NCI-H510A (cell line): Measurements from ENCODE around the gene ALDH1A2.
A peak's percentile ranks its signal among the peaks of the same experiment; 100 is the strongest.
"Not testable (repeated sequence)": the region's sequence is repeated elsewhere in the genome, so short reads cannot be mapped to it uniquely, and the experiment has no call there.

Experiments used
- DNase-seq: peaks from one replicate; lab custom pipeline; 2025; lab: John Stamatoyannopoulos, UW

ALDH1A2 gene

GRCh38 chr15:58040150-58040549 lies 25.4 kb downstream of the ALDH1A2 start:
- peak; percentile 56 for DNase-seq

- DNase-seq, result no peak
Observed at GRCh38 chr15:58039079-58040035, 26.2 kb downstream of the ALDH1A2 start.

DNA sequence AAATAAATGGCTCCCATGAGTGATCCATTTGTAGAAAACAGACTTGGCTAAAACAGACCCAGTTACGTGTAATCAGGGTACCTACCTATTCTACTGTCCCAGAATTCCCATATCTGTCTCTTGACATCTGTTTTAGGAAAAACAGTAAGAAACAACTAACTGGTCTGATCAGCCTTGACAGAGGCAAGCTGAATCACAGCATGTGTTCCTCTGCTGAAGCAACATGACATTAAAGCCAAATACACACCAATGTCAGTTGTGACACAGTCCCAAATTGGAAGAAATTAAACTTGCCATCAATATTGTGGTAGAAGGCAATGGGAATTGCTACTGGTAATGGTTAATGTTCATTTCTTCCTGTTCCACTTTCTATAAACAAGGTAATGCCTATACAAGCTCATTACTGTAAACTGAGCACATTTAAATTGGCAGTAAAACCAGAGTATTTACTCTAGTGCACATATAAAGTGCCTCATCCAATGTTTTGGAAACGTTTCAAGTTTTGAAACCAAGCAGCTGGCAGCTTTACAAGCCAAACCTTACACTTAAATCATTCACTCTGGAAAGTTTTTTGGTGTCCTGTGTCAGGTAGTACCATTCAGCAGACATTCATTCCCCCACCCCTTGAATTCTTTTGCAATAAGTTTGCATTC lies 27.0 kb downstream of the ALDH1A2 start:
- peak; percentile 37 for DNase-seq

- DNase-seq, result no peak
Observed at GRCh38 chr15:58037723-58038301, 27.7 kb downstream of the ALDH1A2 start.

DNA sequence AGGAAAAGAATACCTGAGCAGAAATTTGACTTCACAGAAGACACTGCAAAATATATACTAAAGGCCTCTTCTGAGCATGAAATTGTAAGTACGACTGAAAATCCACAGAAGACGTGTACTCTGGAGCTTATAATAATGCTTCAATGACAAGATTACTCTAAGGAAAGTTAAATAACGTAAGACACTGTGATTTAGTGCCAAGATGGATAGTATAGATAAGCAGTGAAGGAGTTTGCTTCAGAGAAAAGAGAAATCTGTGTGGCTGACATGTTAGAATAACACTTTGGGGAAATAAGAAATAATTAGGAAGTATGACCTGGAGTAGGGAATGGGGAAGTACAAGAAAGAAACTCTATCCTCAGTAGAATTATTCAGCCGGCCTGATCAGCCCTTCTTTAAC lies 28.9 kb downstream of the ALDH1A2 start:
- no peak for DNase-seq

DNA sequence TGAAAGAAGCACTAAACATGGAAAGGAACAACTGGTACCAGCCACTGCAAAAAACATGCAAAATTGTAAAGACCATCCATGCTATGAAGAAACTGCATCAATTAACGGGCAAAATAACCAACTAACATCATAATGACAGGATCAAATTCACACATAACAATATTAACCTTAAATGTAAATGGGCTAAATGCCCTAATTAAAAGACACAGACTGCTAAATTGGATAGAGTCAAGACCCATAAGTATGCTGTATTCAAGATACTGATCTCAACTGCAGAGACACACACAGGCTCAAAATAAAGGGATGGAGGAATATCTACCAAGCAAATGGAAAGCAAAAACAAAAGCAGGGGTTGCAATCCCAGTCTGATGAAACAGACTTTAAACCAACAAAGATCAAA lies 37.1 kb downstream of the ALDH1A2 start:
- DNase-seq, result not testable (repeated sequence)

DNA sequence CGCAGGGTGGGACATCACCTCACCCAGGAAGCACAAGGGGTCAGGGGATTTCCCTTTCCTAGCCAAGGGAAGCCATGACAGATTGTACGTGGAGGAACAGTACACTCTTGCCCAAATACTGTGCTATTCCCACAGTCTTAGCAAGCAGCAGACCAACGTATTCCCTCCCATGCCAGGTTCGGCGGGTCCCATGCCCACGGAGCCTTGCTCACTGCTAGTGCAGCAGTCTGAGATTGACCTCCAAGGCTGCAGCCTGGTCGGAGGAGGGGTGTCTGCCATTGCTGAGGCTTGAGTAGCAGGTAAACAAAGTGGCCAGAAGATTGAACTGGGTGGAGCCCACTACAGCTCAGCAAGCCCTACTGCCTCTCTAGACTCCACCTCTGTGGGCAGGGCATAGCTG lies 39.0 kb downstream of the ALDH1A2 start:
- no peak for DNase-seq

DNA sequence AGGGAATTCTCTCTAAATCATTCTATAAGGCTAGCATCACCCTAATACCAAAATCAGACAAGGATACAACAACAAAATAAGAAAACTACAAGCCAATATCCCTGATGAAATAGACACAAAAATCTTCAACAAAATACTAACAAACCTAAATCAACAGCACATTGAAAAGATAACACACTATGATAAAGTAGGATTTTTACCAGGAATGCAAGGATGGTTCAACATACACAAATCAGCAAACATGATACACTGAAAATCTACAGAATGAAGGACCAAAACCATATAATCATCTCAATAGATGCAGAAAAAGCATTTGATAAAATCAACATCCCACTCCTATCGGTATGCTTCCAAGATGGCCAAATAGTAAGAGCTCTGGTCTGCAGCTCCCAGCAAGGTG lies 39.5 kb downstream of the ALDH1A2 start:
- DNase-seq, result no peak

DNA sequence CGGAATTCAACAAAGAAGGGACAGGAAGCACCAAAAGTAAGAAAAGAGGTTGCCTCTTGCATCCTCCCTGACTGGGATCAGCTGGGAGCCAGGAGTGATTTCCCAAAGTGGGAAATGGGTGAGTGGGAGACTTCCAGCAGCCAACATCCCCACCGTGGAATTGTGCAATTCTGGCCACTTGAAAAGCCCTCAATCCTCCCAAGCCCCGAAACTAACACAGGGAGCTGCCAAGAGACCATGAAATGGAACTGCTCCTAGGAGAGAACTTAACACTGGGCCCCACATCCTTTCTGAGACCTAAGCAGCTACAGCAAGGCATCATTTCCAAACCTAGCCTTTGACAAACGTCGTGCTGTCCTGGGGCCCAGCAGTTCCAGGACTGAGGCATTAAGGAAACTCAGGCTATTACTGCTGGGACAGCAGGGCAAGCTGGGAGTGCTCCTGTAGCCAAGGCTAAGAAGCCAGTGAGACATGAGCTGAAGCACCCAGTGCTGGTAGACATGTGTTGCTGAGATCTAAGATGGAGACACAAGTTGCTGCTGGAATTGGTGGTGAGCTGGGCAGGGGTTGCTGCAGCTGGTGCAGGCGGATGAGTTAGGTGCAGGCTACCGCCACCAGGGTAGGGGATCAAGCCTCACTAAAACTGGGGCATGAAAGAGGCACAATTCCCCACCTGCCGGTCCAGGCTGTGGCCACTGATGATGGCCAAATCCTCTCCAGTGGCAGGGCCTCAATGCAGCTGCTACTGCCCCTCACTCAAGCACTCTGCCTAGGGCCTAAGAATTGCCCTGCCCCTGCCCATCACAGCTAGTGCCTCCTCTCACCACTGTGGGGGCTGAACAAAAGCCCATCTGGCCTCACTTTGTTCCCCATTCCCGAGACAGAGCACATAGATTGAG lies 43.9 kb downstream of the ALDH1A2 start:
- no peak for DNase-seq

DNA sequence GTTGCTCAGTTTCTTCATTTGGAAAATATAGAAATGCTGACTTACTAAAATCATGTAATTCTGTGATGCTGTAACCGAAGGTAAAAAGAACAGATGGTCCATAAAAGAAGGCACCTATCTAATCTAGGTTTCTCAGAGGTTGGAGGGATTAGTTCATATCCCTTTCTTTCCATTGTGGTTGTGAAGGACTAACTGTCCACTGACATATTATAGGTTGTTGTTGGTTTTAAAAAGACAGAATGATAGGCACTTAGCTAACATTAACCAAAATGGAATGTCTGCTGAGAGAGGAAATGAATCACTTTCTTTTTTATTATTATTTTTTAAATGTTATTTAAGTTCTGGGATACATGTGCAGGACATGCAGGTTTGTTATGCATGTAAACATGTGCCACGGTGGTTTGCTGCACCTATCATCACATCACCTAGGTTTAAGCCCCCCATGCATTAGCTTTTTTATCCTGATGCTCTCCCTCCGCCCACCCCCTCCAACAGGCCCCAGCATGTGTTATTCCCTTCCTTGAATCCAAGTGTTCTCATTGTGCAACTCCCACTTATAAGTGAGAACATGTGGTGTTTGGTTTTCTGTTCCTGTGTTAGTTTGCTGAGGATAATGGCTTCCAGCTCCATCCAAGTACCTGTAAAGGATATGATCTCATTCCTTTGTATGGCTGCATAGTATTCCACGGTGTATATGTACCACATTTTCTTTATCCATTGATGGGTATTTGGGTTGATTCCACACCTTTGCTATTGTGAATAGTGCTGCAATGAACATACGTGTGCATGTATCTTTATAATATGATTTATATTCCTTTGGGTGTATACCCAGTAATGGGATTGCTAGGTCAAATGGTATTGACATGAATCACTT lies 45.8 kb downstream of the ALDH1A2 start:
- no peak for DNase-seq

DNA sequence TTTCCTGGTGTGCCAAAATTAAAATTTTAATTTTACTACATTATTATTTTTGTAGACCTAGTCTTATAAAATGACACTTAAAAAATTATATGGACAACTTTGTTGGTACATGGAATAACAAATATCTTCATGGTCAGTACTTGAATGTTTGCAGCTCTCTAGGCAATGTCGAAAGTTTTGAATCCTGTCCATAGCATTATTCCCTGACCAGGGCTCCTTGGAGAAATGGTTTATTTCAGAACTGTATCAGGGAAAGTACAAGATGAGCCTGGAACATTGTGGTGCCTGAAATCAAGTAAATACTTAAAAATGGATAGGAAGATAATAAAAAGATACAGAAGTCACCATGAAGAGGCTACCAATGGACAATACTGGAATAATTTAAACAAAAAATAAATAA lies 47.6 kb downstream of the ALDH1A2 start:
- no peak for DNase-seq

GRCh38 chr15:58016581-58017175 lies 48.8 kb downstream of the ALDH1A2 start:
- DNase-seq, result no peak

DNA sequence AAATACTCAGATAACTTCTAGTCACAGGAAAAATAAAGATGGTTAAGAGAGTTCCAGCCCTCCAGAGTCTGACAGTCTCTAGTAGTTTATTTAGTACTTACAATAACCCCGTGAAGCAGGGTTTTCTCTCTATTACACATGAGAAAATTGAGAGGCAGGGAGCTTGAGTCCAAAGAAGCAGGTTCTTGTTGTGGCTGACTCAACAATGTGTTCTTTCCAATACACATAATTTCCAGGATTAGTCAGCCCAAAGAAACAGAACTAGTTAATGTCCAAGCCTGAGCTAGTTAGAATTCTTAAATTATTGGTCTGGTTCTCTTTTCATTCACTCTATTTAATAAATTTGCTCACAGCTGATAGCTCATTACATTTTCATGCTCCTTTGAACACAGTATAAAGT lies 49.9 kb downstream of the ALDH1A2 start:
- DNase-seq, result no peak

GRCh38 chr15:58014470-58014869 lies 51.0 kb downstream of the ALDH1A2 start:
- no peak for DNase-seq

DNA sequence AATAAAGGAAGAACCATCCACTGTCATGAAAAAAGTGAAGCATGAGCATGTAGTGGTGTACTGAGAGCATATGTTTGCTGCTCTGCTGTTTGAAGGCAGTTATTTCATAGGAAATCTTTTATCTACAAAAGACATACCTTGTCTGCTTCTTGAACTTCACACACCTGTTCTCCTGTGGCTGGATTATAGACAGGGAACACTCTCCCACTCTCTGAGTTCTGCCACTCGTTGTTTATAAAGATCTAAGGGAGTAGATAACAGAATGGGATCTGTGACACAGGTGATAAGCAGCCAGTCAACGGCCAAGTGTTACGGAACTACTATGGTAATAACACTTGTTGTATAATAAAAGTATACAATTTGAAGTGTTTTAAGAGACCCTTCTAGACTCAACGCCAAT lies 51.5 kb downstream of the ALDH1A2 start:
- DNase-seq, result no peak

GRCh38 chr15:58010983-58011382 lies 54.5 kb downstream of the ALDH1A2 start:
- no peak for DNase-seq

DNA sequence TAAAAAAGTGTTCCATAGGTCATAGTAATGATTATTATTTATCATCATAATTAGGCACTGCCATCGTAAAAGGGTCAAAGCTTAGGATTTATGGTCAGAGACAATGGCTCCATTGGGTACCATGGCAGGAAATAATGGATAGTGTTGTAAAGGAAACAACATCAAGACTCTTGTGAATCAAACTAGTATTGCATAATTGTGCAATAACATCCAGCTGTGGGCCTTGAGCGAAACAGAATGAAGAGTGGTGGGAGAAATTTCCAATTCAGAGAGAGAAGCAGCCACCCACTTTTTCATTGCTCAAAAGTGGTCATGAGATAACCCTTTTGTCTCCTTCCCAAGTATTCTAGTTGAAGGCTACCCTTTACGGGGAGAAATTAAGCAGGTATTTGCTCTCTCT lies 61.7 kb downstream of the ALDH1A2 start:
- DNase-seq, result no peak

DNA sequence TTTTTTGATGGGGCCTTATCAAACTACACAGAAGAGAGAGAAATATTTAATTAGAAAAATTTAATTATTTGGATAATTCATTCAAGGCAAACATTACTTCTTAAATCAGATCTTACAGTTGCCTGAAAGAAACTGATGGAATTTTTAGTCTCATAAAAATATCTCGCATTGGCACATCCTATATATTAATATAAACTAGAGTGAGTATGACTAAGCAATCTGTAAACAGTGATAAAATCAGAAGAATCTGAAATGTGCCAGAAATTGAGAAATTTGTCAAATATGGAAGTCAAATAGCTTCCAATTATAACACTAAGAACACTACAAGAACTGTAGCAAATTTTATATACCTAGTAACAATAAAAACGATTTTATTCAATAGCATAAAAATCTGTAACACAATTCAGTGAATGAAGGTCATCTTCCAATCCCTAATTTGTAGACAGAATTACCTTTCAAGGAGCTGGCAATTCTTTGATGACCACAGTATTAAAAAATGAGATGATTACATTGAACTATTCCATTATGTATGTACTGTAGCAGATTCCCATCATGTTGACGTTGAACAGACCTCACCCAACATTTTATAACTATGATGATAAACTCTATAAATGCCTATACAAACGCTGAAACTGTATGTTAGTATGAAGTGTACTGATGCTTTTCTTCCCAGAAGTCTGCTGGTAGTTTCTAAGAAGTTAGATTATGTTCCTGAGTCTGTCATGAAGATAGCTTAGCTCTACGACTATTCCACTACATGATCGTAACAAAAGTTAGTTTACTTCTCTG lies 63.0 kb downstream of the ALDH1A2 start:
- DNase-seq, result no peak

GRCh38 chr15:57999699-58000098 lies 65.8 kb downstream of the ALDH1A2 start:
- not testable (repeated sequence) for DNase-seq

GRCh38 chr15:57996561-57996960 lies 69.0 kb downstream of the ALDH1A2 start:
- DNase-seq, result no peak
